ENCODE data around the gene TOM1L1.

TOM1L1 gene

GRCh38 chr17:54924405-54924804 lies 23.8 kb downstream of the TOM1L1 start:
- no peak overlapping the region for H3K4me3 ChIP-seq (replicated peaks in 1 of 2; ENCODE audit: low read depth in 2 of 2, low read length in 2 of 2)
- no peak for DNase-seq (ENCODE audit: low read depth in 2 of 2)
- no peak for TF ChIP-seq CTCF (IDR thresholded peaks at IDR 0.05; ENCODE audit: low read depth, low read length)

DNA sequence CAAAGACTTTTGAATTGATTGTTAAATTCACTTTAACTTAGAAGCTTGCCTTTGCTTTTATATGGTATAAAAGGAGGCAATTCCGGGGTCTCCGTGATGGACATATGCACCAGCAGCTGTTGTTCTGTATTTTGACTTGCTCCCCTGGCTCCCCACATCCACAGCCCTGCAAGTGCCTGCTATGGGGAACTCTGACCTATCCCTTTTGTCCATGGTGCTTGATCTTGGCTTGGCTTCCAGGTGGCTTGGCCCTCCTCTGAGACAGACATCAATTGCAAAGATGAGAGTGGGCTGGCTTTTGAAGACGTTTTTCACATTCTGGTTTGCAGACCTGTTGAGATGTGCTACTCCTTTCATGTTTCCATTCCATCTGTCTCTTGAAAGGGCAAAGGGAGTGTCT lies 26.9 kb downstream of the TOM1L1 start:
- no peak for DNase-seq (ENCODE audit: low read depth in 2 of 2)
- TF ChIP-seq CTCF (IDR thresholded peaks at IDR 0.05; ENCODE audit: low read depth, low read length): no peak
- no peak overlapping the region for H3K4me3 ChIP-seq (replicated peaks in 1 of 2; ENCODE audit: low read depth in 2 of 2, low read length in 2 of 2)

- DNase-seq (ENCODE audit: low read depth in 2 of 2): no peak
- H3K4me3 ChIP-seq (replicated peaks in 1 of 2; ENCODE audit: low read depth in 2 of 2, low read length in 2 of 2): no peak overlapping the region
- no peak for TF ChIP-seq CTCF (IDR thresholded peaks at IDR 0.05; ENCODE audit: low read depth, low read length)
These were observed 32.1 kb downstream of the TOM1L1 start for GRCh38 chr17:54932711-54933110.

- TF ChIP-seq CTCF (IDR thresholded peaks at IDR 0.05; ENCODE audit: low read depth, low read length): no peak
- H3K4me3 ChIP-seq (replicated peaks in 1 of 2; ENCODE audit: low read depth in 2 of 2, low read length in 2 of 2): no peak overlapping the region
- DNase-seq (ENCODE audit: low read depth in 2 of 2): no peak
These were observed 33.3 kb downstream of the TOM1L1 start for GRCh38 chr17:54933921-54934320.

DNA sequence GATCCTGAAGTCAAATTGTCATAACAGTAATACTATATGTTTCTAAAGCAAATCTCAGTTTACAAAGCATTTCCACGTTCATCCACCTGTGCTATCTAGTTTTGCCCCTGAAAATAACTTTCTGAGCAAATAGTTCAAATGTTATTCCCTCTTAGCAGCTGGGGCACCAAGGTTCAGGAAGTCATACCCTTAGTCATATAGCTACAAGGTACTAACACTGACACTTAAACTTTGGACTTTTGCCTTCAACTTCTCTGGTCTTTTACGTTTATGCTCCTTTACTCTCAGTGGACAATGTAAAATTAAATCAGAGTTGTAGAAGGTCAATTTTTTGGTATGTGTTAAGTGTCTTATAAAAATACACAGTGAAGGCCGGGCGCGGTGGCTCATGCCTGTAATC lies 34.8 kb downstream of the TOM1L1 start:
- H3K4me3 ChIP-seq (replicated peaks in 1 of 2; ENCODE audit: low read depth in 2 of 2, low read length in 2 of 2): no peak overlapping the region
- TF ChIP-seq CTCF (IDR thresholded peaks at IDR 0.05; ENCODE audit: low read depth, low read length): no peak

DNA sequence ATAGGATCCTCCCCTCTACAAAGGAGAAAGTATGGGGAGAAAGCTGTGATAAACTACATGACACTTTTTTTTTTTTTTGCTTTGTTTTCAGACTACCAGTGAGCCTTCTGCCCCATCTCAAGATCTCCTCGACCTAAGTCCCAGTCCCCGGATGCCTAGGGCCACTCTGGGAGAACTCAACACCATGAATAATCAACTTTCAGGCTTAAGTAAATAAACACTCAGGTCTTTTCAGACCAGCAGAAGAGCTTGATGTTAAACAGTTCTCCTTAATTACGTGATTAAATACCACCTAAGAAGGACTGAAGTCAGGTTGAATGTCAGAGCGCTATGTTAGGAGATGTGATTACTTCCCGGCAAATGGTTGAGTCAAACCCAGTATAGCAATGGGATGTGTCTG lies 36.4 kb downstream of the TOM1L1 start:
- DNase-seq (ENCODE audit: low read depth in 2 of 2): no peak
- no peak for TF ChIP-seq CTCF (IDR thresholded peaks at IDR 0.05; ENCODE audit: low read depth, low read length)
- H3K4me3 ChIP-seq (replicated peaks in 1 of 2; ENCODE audit: low read depth in 2 of 2, low read length in 2 of 2): no peak overlapping the region

More for the DNA sequence above, 34.8 kb downstream of the TOM1L1 start:
- DNase-seq (ENCODE audit: low read depth in 2 of 2): no peak

DNA sequence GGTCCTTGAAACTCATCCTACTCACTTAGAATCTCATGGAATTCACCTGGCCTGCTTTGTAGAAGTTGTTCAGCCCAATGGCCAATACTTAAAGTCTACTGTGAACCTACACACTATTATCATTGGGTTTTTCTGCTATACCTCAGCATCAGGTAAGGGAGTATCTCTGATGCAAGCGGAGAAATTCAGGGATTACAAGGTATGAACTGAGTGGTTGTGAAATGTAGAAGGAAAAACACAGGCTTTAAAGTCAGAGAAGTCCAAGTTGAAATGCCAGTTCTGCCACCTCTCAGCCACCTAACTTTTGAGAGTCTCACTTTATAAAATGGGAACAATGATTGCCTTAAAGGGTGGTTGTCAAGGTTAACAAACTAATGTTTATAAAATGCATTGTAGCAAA lies 36.8 kb downstream of the TOM1L1 start:
- TF ChIP-seq CTCF (IDR thresholded peaks at IDR 0.05; ENCODE audit: low read depth, low read length): no peak
- no peak overlapping the region for H3K4me3 ChIP-seq (replicated peaks in 1 of 2; ENCODE audit: low read depth in 2 of 2, low read length in 2 of 2)
- DNase-seq (ENCODE audit: low read depth in 2 of 2): no peak
